SKM-1 treated with dmso at 0.1 percent for 144 hours (cell line): ENCODE results near the gene SHANK1.
"Not testable (repeated sequence)": the region's sequence is repeated elsewhere in the genome, so short reads cannot be mapped to it uniquely, and the experiment has no call there.

ENCODE experiments used
- DNase-seq: peaks from one replicate; lab custom pipeline; 2025; ENCODE audit not compliant: unreplicated experiment; lab: John Stamatoyannopoulos, UW

The SHANK1 gene

GRCh38 chr19:50640368-50640767 is 79.2 kb downstream of the SHANK1 start:
- DNase-seq: no peak

GRCh38 chr19:50639121-50640112 is 80.2 kb downstream of the SHANK1 start, which contains the start of gene SYT3:
TSS of gene SYT3 (minus strand) at chr19:50639881. CDS start at chr19:50637411, 2,470 bp downstream.
- DNase-seq: no peak

- DNase-seq: no peak
These were observed 81.0 kb downstream of the SHANK1 start for GRCh38 chr19:50638600-50638999.

- DNase-seq: no peak
These were observed 83.1 kb downstream of the SHANK1 start for GRCh38 chr19:50636317-50637085.

GRCh38 chr19:50633973-50634372 is 85.6 kb downstream of the SHANK1 start:
- no peak for DNase-seq

GRCh38 chr19:50633359-50633758 is 86.2 kb downstream of the SHANK1 start:
- DNase-seq: no peak

- no peak for DNase-seq
These were observed 87.3 kb downstream of the SHANK1 start for GRCh38 chr19:50632151-50632835.

GRCh38 chr19:50629801-50630200 is 89.8 kb downstream of the SHANK1 start:
- DNase-seq: no peak

- DNase-seq: no peak
These were observed 90.4 kb downstream of the SHANK1 start for GRCh38 chr19:50629194-50629593.

GRCh38 chr19:50628551-50628950 is 91.1 kb downstream of the SHANK1 start:
- DNase-seq: no peak

GRCh38 chr19:50628146-50628545 is 91.5 kb downstream of the SHANK1 start:
- no peak for DNase-seq

GRCh38 chr19:50626795-50627194 is 92.8 kb downstream of the SHANK1 start:
- DNase-seq: no peak

- no peak for DNase-seq
These were observed 93.6 kb downstream of the SHANK1 start for GRCh38 chr19:50626011-50626410.

- DNase-seq: no peak
These were observed 94.5 kb downstream of the SHANK1 start for GRCh38 chr19:50624949-50625600.

- not testable (repeated sequence) for DNase-seq
These were observed 99.2 kb downstream of the SHANK1 start for GRCh38 chr19:50620394-50620906.

- DNase-seq: not testable (repeated sequence)
These were observed 100.4 kb downstream of the SHANK1 start for GRCh38 chr19:50619184-50619583.

- not testable (repeated sequence) for DNase-seq
These were observed 101.2 kb downstream of the SHANK1 start for GRCh38 chr19:50618379-50618778.

GRCh38 chr19:50612504-50613404 is 106.8 kb downstream of the SHANK1 start:
- DNase-seq: not testable (repeated sequence)
